Right forelimb (tissue), 1 donor: ENCODE results near the gene STAM2.

Experiments used
- DNase-seq: peaks from one replicate; pipeline ENCODE4 v3.0.0-alpha.2; 2018

Gene STAM2

DNA sequence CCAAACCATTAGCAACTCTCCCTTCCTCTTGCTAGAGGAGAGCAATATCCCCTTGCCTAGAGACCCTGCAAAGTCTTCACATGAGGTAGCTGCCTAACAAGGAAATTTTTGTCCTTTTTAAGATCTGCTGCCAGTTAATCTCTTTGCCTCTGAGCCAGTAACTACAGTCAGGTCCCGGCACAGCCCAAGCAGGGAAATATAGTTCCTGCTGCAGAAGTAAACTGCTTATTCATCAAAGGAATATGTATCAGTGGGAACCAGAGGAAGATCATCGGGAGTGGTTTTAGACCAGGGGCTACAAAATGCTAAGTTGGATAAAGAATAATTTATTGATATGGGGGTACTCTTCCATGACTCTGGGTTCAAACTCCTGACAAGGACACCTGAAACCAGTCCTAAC is 107.3 kb downstream of the STAM2 start:
- no peak for DNase-seq

DNA sequence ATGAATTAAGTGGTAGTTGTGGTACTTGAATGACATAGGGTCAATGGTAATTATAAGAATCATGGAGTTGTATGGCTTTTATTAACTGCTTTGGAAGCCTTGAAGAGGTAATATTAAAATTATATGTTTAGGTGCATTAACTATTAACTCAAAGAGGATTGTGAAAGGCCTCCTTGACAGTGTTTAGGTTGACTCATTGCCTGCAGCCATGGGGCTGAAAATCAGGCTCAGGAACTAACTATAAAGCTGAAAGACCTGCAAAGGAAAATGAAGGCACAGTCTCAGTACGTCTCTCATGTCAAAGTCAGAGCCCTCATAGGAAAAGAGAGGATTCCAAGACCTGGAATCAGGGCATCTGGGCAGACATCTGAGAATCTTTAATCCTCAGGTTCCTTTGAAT is 107.7 kb downstream of the STAM2 start:
- DNase-seq, result no peak
